HG02571 (cell line): ENCODE results near the gene GRIK2.

Source experiments
- ATAC-seq: cut with Tn5 transposase; IDR thresholded peaks from one replicate; pipeline ENCODE4 v1.9.1; 2021; ENCODE audit warnings: mild to moderate bottlenecking, moderate library complexity; ENCODE audit not compliant: unreplicated experiment

The GRIK2 gene

GRCh38 chr6:101936516-101936915 is 543.0 kb downstream of the GRIK2 start:
- no peak for ATAC-seq

DNA sequence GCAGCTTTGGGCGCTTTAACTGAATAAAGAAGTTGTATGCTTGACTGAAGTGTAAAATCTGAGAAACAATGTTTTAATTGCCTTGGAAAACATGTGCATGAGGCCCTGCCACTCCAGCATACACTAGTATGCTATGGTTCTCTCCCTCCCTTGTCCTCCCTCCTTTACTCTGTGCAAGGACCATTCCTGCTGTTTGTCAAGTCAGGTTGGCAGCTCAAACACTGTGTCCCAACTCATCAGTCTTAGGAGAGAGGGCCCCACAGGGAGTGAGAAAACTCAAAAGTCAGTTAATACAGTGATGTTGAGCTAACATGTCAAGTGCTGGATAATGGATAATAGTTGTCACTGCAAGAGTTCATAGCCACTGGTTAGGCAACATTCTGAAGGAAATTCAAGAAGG is 543.6 kb downstream of the GRIK2 start:
- no peak for ATAC-seq

- no peak for ATAC-seq
Measured at GRCh38 chr6:101940391-101940790, 546.9 kb downstream of the GRIK2 start.

- no peak for ATAC-seq
Measured at GRCh38 chr6:101956961-101957360, 563.5 kb downstream of the GRIK2 start.

DNA sequence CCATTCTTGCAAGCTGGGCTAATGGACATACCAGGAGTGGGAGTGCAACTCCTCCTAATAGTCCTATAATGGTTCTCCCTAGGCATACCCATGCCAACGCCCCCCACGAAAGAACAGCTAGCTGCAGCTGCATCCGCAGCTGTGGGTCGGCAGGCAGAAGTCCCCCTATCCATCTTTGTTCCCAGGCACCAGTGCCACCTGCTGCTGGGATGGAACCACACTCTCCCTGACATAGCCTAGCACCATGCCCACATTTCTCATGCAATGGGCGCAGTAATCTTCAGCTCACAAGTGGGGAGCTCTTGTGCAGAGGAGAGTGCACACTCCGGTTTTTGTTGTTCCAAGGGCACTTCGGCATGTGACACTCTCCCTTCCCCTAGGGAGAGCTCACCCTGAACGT is 567.8 kb downstream of the GRIK2 start:
- ATAC-seq = no peak

DNA sequence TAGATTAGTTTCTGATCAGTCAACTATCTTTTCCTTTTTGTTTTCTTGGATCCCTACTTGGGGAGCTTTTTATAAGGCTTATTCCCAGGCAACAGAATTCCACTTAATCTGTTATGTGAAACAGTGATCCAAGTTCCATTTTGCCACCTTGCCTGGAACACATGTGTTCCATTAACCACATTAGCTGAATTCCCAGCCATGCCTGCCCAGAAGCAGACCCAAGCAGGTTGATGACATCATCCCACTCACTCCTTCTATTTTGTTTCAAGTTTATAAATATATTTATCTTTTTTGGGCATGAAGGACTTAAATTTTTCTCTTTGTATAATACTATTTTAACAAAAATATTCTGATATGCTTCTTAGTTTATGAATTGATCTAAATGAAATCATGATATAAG is 587.4 kb downstream of the GRIK2 start:
- no peak for ATAC-seq

GRCh38 chr6:101986476-101986875 is 593.0 kb downstream of the GRIK2 start:
- no peak for ATAC-seq

DNA sequence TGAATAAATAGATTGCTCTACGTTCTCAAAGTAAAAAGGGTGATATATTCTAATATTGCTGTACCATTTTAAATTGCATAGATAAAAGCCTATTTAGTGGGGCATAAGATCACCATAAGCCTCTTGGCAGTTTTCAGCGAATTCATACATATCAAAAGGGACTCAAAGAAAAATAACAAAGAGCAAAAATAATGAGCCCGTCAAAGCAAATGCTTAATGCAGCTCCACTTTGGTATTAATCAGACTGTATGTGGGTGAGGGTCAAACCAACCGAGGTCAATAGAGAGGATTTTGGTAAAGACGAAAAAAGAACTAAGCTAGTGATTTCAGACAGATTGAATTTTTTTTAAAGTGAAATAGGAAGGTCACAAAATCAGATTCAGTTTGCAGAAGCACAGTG is 598.8 kb downstream of the GRIK2 start:
- no peak for ATAC-seq

- ATAC-seq = no peak
Measured at GRCh38 chr6:101994521-101994920, 601.0 kb downstream of the GRIK2 start.

- ATAC-seq = no peak
Measured at GRCh38 chr6:102015431-102015830, 621.9 kb downstream of the GRIK2 start.

GRCh38 chr6:102022281-102022680 is 628.8 kb downstream of the GRIK2 start:
- ATAC-seq = no peak

- no peak for ATAC-seq
Measured at GRCh38 chr6:102022803-102023202, 629.3 kb downstream of the GRIK2 start.

DNA sequence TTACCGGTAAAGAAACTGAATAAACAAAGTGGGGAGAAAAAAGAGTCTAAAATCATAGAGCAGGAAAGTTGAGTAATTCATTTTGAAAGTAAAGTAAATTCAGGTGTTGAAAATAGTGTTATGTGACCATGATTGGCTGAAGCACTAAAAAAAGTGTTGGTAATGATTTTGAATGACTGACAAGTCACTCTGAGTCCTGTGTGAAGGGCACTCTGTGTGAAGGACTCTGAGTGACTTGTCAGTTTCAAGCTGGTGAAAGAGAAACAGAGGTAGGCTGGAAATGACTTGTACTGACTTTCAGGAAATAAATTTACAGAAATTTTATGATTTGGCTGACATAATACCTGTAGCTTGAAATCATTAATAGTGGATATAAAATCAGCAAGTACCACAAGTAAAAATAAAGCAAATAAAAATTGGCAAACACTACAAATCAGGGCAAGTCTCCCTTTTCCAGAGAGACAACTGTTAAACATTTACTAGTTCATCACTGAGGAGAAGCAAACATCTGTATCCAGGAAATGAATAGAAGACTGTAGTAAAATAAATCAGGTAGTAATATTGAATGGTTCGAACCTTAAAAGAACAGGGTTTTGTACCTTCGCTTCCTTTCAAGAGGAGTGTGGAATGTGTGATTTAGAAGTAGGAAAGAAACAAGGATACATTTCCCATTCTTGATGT is 630.6 kb downstream of the GRIK2 start:
- no peak for ATAC-seq

GRCh38 chr6:102026649-102027048 is 633.1 kb downstream of the GRIK2 start:
- no peak for ATAC-seq

DNA sequence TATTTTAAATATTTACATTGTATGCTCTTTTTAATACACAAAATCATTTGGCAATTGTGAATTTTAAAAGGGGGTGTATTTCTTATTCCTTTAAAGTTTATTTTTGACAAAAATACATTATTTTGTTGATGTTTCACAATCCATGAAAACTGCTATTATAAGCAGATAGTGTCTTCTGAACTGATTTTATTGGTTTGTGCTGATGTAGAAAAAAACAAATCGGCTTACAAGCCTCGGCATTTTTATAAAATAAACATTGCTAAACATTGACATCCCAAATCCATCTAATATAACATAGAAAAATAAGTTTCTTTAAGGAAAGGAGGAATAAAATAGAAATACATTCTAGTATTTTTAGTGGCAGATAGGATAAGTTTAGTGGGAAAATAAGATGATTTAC is 634.7 kb downstream of the GRIK2 start:
- ATAC-seq = no peak

DNA sequence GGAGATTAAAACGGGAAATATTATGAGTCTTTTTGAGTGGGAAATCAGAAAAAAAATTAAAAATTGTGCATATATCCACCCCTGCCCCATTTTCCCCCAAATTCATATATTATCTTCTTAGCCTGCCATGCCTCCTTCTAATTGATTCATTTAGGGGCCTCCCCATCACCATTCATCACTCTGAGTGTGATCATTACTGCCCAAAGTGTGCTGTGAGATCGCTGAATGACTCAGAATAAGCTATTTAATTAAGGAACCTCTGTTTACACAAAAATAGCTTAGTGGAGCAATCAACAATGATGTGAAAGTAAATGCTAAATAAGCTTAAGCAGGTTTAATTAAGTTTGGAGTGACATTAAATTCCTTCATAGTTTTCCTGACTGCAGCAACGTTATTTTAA is 645.5 kb downstream of the GRIK2 start:
- ATAC-seq = no peak

DNA sequence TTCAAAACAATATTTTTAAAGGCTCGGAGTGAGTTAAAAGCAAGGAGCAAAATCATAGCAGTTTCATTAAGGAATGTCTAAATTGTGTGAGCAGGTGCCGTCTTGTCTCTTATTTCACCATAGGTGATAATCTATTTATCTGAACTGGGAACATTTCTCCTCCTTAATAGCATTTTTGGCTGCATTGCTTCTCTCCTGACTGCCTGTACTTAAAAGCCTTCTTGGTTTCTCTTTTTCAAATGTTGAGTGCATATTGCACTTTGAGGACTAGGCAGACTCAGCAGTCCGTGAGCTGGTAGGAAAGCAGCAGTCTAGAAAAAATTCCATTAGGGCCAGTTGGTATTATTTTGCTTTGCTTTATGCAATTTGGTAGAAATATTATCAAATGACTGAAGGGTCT is 645.9 kb downstream of the GRIK2 start:
- ATAC-seq = no peak

GRCh38 chr6:102051001-102051400 is 657.5 kb downstream of the GRIK2 start:
- no peak for ATAC-seq

DNA sequence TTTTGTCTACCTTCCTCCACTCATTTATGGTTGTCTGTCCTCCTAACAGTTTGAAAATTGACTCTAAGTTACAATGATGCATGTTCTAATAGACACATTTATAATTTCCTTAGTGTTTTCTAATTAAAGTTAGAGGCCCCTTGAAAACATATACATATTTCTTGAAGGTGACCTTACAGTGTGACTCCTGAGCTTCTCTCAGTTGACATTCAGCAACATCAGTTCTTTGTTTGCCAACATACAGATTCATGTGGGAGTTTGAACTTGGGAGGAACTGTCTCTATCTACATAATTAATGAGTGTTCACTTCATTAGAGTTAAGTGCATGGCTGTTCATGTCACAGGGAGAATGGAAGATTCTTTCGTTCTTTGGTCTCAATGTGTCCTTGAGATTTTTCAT is 658.2 kb downstream of the GRIK2 start:
- no peak for ATAC-seq

DNA sequence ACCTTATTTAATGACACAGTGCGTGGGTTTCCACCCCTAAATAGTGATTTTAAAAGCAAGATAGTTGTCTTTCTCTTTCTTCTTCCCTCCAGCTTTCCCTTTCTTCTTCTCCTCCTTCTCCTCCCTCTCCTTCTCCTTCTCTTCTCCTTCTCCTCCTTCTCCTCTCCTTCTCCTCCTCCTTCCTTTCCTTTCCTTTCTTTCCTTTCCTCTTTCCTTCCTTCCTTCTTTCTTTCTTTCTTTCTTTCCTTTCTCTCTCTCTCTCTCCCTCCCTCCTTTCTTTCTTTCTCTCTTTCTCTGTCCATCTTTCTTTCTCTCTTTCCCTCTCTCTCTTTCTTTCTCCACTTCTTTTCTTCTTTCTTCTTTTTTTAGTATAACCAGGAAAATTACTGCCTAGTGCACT is 670.6 kb downstream of the GRIK2 start:
- no peak for ATAC-seq

DNA sequence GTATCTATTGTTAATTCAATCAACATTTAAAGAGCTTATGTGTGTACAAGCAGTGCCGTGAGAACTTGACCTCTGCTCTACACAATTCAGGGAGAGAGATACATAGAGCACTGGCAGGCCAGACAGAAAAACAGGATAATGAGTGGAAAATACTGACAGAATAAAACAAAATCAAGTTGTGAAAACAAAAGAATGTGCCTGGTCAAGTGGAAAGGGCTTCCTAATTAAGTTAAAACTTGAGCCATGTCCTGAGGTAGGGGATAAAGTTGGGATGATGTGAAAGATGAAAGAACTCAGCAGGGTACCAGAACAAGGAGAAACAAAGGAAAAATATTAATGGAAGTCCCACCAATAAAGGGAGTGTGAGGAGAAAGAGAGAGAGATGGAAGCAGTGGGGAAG is 672.8 kb downstream of the GRIK2 start:
- ATAC-seq = no peak

DNA sequence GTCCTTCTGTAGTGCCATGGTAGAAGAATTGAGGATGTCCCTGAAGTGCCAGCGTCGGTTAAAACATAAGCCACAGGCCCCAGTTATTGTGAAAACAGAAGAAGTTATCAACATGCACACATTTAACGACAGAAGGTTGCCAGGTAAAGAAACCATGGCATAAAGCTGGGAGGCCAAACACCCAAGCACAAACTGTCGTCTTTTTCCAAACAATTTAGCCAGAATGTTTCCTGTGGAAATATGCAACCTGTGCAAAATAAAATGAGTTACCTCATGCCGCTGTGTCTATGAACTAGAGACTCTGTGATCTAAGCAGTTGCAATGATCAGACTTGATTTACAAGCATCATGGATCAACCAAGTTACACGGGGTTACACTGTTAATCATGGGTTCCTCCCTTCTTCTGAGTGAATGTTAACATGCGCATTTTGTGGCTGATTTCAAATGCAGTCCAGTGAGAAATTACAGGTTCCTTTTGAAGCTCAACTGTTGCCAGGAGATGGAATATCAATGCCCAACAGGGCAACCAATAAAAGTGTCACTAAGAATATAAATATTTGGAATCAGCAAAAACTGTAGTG is 674.9 kb downstream of the GRIK2 start:
- ATAC-seq = no peak

GRCh38 chr6:102075539-102075938 is 682.0 kb downstream of the GRIK2 start:
- ATAC-seq = no peak
